Heart right ventricle (tissue), 16 donors: ENCODE measurements around the gene PCIF1. TPM values are rescaled to one million over a fixed set of nuclear protein-coding genes. Genes with fewer than 3 reads are reported as not detected.

ENCODE experiments used
- ATAC-seq, 8 donors: fragments of 200-7000 bp; cut with Tn5 transposase; one replicate each; pipeline ENCODE4 v1.9.1; 2020; ENCODE audit warnings: mild to moderate bottlenecking in 8 of 8, moderate library complexity in 8 of 8, moderate number of reproducible peaks in 1 of 8
- DNase-seq, 2 donors: peaks; one replicate each; pipeline ENCODE4 v3.0.0-alpha.2; 2020
- H3K27ac ChIP-seq, 10 donors: fragments of 200-600 bp; sonication (generic) in 2 of 10; one replicate each; pipeline versions ENCODE4 v1.5.0 to v1.8.0; 2020 to 2022; ENCODE audit warnings: mild to moderate bottlenecking in 3 of 10
- H3K27me3 ChIP-seq, 7 donors: fragments of 200-600 bp; one replicate each; pipeline ENCODE4 v1.8.0; 2021 to 2022; ENCODE audit warnings: mild to moderate bottlenecking in 2 of 7
- H3K36me3 ChIP-seq, 9 donors: fragments of 200-600 bp; sonication (generic) in 1 of 9; one replicate each; pipeline versions ENCODE4 v1.5.0 to v1.8.0; 2020 to 2022; ENCODE audit warnings: mild to moderate bottlenecking in 2 of 9
- H3K4me1 ChIP-seq, 9 donors: fragments of 200-600 bp; sonication (generic) in 1 of 9; one replicate each; pipeline versions ENCODE4 v1.5.0 to v1.8.0; 2020 to 2022; ENCODE audit warnings: mild to moderate bottlenecking in 4 of 9
- H3K4me3 ChIP-seq, 10 donors: fragments of 200-600 bp; sonication (generic) in 2 of 10; one replicate each; pipeline versions ENCODE4 v1.5.0 to v1.8.0; 2020 to 2022; ENCODE audit warnings: mild to moderate bottlenecking in 7 of 10, moderate library complexity in 2 of 10
- H3K9me3 ChIP-seq, 11 donors: fragments of 200-600 bp in 10 of 11; sonication (generic) in 2 of 11; one replicate each; pipeline versions ENCODE4 v1.5.0 to v1.8.0; 2013 to 2022; ENCODE audit warnings: mild to moderate bottlenecking in 2 of 11, control low read depth in 1 of 11, moderate library complexity in 1 of 11
- CTCF ChIP-seq, 9 donors: fragments of 200-600 bp; sonication (generic) in 2 of 9; IDR thresholded peaks; one replicate each; pipeline versions ENCODE4 v1.5.0 to v1.8.0; 2021 to 2022; ENCODE audit warnings: antibody characterized with exemption in 9 of 9, mild to moderate bottlenecking in 5 of 9, moderate library complexity in 1 of 9
- WGBS, 2 donors: extraction: QIAGEN DNeasy Blood & Tissue Kit; methylation state at CpG; one replicate each; pipeline ENCODE4 v1.1.7; 2013; ENCODE audit warnings: inconsistent platforms in 1 of 2; 5-methylcytosine and 5-hydroxymethylcytosine counted together
- intact Hi-C, 10 donors: fragments of 100-400 bp; cut with DNase I; formaldehyde crosslinking; loops; one replicate each; pipeline versions ENCODE4 v1.11.1 to v1.14.2; 2022
- polyA plus RNA-seq, 2 donors: library from polyadenylated mRNA; stranded (reverse); fragments of 200-250 nt; gene quantifications; one replicate each; pipeline ENCODE4 v1.2.3, GENCODE V29; 2013
- total RNA-seq, 10 donors: library from RNA; stranded (reverse); fragmentation: NEBNext Ultra II Directional in 3 of 10; extraction: Animal tissue kit (Norgen Biotek cat#: 25700) in 3 of 10; gene quantifications; one replicate each; pipeline versions ENCODE4 v1.2.1 to v1.2.4, GENCODE V29; 2021 to 2023
- donor health status: Arrhythmogenic right ventricular cardiomyopathy.
- donor health status: ischemic (EF 13 %, LVEDD 7.1; RV severe dilation, severe dysfunction).
- donor health status: healthy with polysubstance abuse.
- donor health status: DM: no; HTN: yes; CAD: no.
- donor health status: DM: no; HTN: no; CAD: no.
- donor health status: ischemic (EF 25% LVEDD 6.9; RV normal size, moderate dysfunction).
- donor health status: ischemic (EF 25% LVEDD 5.7; RV mildly dilated, moderate dysfunction).
- donor health status: healthy.
- donor health status: DM: yes; HTN: yes; CAD: no.
- donor health status: Ischemic cardiomyopathy.
- donor health status: ischemic (EF 35%, LVEDD 5.7; RV mildly dilated, moderate dysfunction).
- donor health status: nonischemic (EF 11% LVEDD 7.7; RV severe dilation, severe dysfunction).
- donor health status: DM: yes; HTN: yes; CAD: no.
- donor health status: PGD.
- donor health status: ischemic (EF 29% LVEDD 5.4; RV normal size, mild dysfunction).
- donor health status: nonischemic (EF 23%, LVEDD 6.1; RV moderate dilation, normal function).

PCIF1 gene
- total and polyA plus RNA-seq, 12 donors, result 20.8 to 33.1 (median 27.4) TPM

DNA sequence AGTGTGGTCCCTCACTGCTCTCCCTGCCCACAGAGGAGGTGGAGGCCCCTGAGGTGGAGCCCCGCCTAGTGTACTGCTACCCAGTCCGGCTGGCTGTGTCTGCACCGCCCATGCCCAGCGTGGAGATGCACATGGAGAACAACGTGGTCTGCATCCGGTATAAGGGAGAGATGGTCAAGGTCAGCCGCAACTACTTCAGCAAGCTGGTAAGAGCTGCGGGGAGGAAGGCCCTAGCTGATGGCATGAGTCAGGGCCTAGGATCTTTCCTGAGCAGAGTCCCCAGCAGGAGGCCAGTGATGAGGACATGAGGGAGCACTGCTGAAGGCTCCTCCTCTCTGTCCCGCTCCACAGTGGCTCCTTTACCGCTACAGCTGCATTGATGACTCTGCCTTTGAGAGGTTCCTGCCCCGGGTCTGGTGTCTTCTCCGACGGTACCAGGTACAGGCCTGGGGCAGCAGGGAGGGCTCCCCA, 11.2 kb downstream of the PCIF1 start:
- ATAC-seq, result peak in 1 of 8 donors; percentile 0
- H3K9me3 ChIP-seq, result no peaks in the 10 kb centered on the region
- no peaks in the 10 kb centered on the region for H3K27me3 ChIP-seq
- H3K27ac ChIP-seq, result peak overlapping the region in 2 of 10 donors; percentile 19 to 70
- TF ChIP-seq CTCF (IDR thresholded peaks at IDR 0.05), result no peak
- 85 to 91% methylated on average over 13 of the region's 13 CpGs for WGBS, 2 donors
- H3K4me3 ChIP-seq, result no peak overlapping the region
- DNase-seq, result no peak
- intact Hi-C loops, result loop anchor here in 1 of 10 donors (10.0 kb wide), 1 partner anchor 61 kb away; the partner anchor contains the start of genes SPATA25 and ZSWIM1
- H3K4me1 ChIP-seq, result peaks cover 0 to 38% (median 0%) of the 10 kb centered on the region in 9 donors
- peaks cover 0 to 100% (median 77%) of the 10 kb centered on the region in 9 donors for H3K36me3 ChIP-seq

DNA sequence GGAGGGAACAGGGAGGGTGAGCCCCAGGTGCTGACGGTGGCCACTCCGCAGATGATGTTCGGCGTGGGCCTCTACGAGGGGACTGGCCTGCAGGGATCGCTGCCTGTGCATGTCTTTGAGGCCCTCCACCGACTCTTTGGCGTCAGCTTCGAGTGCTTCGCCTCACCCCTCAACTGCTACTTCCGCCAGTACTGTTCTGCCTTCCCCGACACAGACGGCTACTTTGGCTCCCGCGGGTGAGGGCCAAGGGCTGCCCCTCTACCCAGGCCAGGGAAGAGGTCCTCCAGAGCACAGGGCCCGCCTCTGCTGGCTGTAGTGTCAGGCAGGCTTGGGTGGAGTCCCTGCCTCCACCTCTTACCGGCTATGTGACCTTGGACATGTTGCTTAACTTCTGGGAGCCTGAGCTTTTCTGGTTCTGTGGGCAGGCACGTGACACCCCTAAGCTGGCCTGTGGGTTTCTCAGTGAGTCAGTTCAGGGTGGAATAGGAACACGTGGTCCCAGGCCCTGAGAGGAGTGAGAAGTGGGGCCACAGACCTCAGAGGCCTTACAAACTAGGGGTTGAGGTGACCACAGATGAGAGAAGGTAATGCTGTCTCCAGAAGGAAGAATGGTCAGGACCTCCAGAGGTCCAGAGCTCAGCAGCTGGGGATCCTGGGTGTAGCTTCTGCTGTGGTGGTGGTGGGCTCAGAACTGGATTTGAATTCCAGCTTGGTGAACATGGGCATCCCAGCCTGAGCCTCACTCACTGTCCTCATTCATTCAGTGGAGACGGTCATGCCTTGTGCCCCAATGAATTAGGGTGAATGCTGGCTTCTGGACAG, 11.9 kb downstream of the PCIF1 start:
- peaks cover 0 to 100% (median 75%) of the 10 kb centered on the region in 9 donors for H3K36me3 ChIP-seq
- no peaks in the 10 kb centered on the region for H3K27me3 ChIP-seq
- DNase-seq (no peak), ATAC-seq (peak in 7 of 8 donors; percentile 6 to 66 (median 18))
- peaks cover 0 to 38% (median 0%) of the 10 kb centered on the region in 9 donors for H3K4me1 ChIP-seq
- H3K4me3 ChIP-seq, result no peak overlapping the region
- no peaks in the 10 kb centered on the region for H3K9me3 ChIP-seq
- intact Hi-C loops, result loop anchor here in 1 of 10 donors (10.0 kb wide), 1 partner anchor 62 kb away; the partner anchor contains the start of genes SPATA25 and ZSWIM1
- WGBS, 2 donors, result 82 to 89% methylated on average over 20 of the region's 20 CpGs
- H3K27ac ChIP-seq, result peak overlapping the region in 2 of 10 donors; percentile 19 to 70
- no peak for TF ChIP-seq CTCF (IDR thresholded peaks at IDR 0.05)

DNA sequence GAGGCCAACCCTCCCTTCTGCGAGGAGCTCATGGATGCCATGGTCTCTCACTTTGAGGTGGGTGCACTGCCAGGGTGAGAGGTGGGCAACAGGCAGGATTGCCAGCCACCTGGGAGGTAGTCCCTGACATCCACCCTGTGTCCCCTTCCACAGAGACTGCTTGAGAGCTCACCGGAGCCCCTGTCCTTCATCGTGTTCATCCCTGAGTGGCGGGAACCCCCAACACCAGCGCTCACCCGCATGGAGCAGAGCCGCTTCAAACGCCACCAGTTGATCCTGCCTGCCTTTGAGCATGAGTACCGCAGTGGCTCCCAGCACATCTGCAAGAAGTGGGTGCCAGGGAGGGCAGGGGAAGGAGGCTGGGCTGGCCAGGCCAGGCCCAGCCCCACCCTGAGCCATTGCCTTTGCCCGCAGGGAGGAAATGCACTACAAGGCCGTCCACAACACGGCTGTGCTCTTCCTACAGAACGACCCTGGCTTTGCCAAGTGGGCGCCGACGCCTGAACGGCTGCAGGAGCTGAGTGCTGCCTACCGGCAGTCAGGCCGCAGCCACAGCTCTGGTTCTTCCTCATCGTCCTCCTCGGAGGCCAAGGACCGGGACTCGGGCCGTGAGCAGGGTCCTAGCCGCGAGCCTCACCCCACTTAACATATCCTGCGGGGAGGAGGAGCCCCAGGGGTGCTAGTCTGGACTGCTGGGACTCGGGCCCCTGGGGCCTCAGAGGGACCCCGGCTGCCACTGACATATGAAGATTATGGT, 12.8 kb downstream of the PCIF1 start:
- Histone ChIP-seq H3K27ac (peak overlapping the region in 1 of 10 donors; percentile 70), H3K27me3 (no peaks in the 10 kb centered on the region), H3K4me3 (no peak overlapping the region), H3K4me1 (peaks cover 0 to 38% (median 0%) of the 10 kb centered on the region in 9 donors), H3K9me3 (no peaks in the 10 kb centered on the region), H3K36me3 (peaks cover 4 to 100% (median 83%) of the 10 kb centered on the region in 9 donors)
- 84% methylated on average over 29 of the region's 29 CpGs for WGBS, 2 donors
- intact Hi-C loops, result loop anchor here in 1 of 10 donors (10.0 kb wide), 1 partner anchor 62 kb away; the partner anchor contains the start of genes SPATA25 and ZSWIM1
- DNase-seq (no peak), ATAC-seq (peak in 1 of 8 donors; percentile 6)
- TF ChIP-seq CTCF (IDR thresholded peaks at IDR 0.05), result no peak

- Histone ChIP-seq H3K4me3 (no peak overlapping the region), H3K27ac (peak overlapping the region in 1 of 10 donors; percentile 16), H3K4me1 (peaks cover 0 to 38% (median 0%) of the 10 kb centered on the region in 9 donors), H3K9me3 (no peaks in the 10 kb centered on the region), H3K36me3 (peaks cover 4 to 100% (median 88%) of the 10 kb centered on the region in 9 donors), H3K27me3 (no peaks in the 10 kb centered on the region)
- DNase-seq (no peak), ATAC-seq (peak in 1 of 8 donors; percentile 2)
- WGBS, 2 donors, result 77 to 89% methylated on average over 7 of the region's 7 CpGs
- intact Hi-C loops, result loop anchor here in 1 of 10 donors (10.0 kb wide), 1 partner anchor 63 kb away; the partner anchor contains the start of genes SPATA25 and ZSWIM1
- no peak for TF ChIP-seq CTCF (IDR thresholded peaks at IDR 0.05)
These were observed 13.8 kb downstream of the PCIF1 start for GRCh38 chr20:45948261-45948733.
